Esophagus (tissue), 2 donors: ENCODE measurements around the gene OSBPL5. TPM values are rescaled to one million over a fixed set of nuclear protein-coding genes. Genes with fewer than 3 reads are reported as not detected.

Experiments
- H3K27ac ChIP-seq, 2 donors: one replicate each; pipeline ENCODE4 v1.5.1; 2013; ENCODE audit warnings: low read depth in 2 of 2, mild to moderate bottlenecking in 2 of 2, inconsistent platforms in 1 of 2, low read length in 1 of 2, moderate library complexity in 1 of 2
- H3K27me3 ChIP-seq, 2 donors: one replicate each; pipeline ENCODE4 v1.6.1; 2013; ENCODE audit warnings: low read length in 2 of 2, control low read depth in 1 of 2, mild to moderate bottlenecking in 1 of 2; ENCODE audit not compliant: insufficient read depth in 2 of 2, control insufficient read depth in 1 of 2
- H3K36me3 ChIP-seq, 2 donors: one replicate each; pipeline ENCODE4 v1.6.1; 2013; ENCODE audit warnings: low read length in 1 of 2; ENCODE audit not compliant: control insufficient read depth in 2 of 2, insufficient read depth in 2 of 2
- H3K4me1 ChIP-seq, 2 donors: one replicate each; pipeline ENCODE4 v1.6.1; 2013; ENCODE audit warnings: low read length in 1 of 2; ENCODE audit not compliant: control insufficient read depth in 2 of 2, insufficient read depth in 2 of 2
- H3K4me3 ChIP-seq, 2 donors: one replicate each; pipeline ENCODE4 v1.5.1; 2013; ENCODE audit warnings: low read length in 2 of 2, mild to moderate bottlenecking in 2 of 2, low read depth in 1 of 2, moderate library complexity in 1 of 2
- H3K9me3 ChIP-seq, 2 donors: one replicate each; pipeline ENCODE4 v1.6.1; 2013; ENCODE audit warnings: mild to moderate bottlenecking in 2 of 2, low read depth in 1 of 2, low read length in 1 of 2, moderate library complexity in 1 of 2; ENCODE audit not compliant: control insufficient read depth in 2 of 2, insufficient read depth in 1 of 2
- WGBS, 2 donors: extraction: QIAGEN DNeasy Blood & Tissue Kit; methylation state at CpG; one replicate each; pipeline ENCODE4 v1.1.7; 2013; 5-methylcytosine and 5-hydroxymethylcytosine counted together
- polyA plus RNA-seq, 2 donors: library from polyadenylated mRNA; stranded (reverse); fragments of 200-250 nt; gene quantifications; one replicate each; pipeline ENCODE4 v1.2.3, GENCODE V29; 2013
- donor health status: healthy with polysubstance abuse.
- donor health status: Bipolar disorder and iron deficiency.

OSBPL5 gene
- polyA plus RNA-seq, 2 donors, result 10.4 to 12.6 TPM

- H3K9me3 ChIP-seq, result peaks cover 0 to 3% of the 10 kb centered on the region in 2 donors
- H3K4me1 ChIP-seq, result no peaks in the 10 kb centered on the region
- H3K36me3 ChIP-seq, result peaks cover 6 to 34% of the 10 kb centered on the region in 2 donors
- whole genome bisulfite sequencing, 2 donors, result 92 to 94% methylated on average over 22 of the region's 22 CpGs
- no peak overlapping the region for H3K4me3 ChIP-seq
- H3K27ac ChIP-seq, result no peak overlapping the region
- H3K27me3 ChIP-seq, result no peaks in the 10 kb centered on the region
Observed at GRCh38 chr11:3104051-3104714, 60.9 kb downstream of the OSBPL5 start.

- no peak overlapping the region for H3K4me3 ChIP-seq
- H3K27ac ChIP-seq, result no peak overlapping the region
- H3K4me1 ChIP-seq, result no peaks in the 10 kb centered on the region
- no peaks in the 10 kb centered on the region for H3K27me3 ChIP-seq
- peaks cover 0 to 3% of the 10 kb centered on the region in 2 donors for H3K9me3 ChIP-seq
- H3K36me3 ChIP-seq, result peaks cover 6 to 34% of the 10 kb centered on the region in 2 donors
- WGBS, 2 donors, result 85 to 86% methylated on average over 9 to 11 of the region's 11 CpGs
Observed at GRCh38 chr11:3103076-3103475, 62.0 kb downstream of the OSBPL5 start.

DNA sequence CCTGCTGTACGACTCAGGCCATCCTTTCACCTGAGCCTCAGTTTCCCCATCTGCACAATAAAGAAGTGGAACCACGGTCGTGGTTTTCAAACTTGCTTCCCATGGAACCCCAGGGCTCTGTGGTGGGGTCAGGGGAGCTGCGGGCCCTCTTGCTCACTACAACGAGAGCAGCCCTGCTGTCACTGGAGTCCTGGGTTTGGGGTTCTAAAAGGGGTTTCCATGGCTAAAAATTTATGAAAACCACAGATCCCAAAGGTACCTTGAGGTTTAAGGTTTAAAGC, 62.5 kb downstream of the OSBPL5 start:
- Histone ChIP-seq H3K27me3 (no peaks in the 10 kb centered on the region), H3K27ac (no peak overlapping the region), H3K9me3 (peaks cover 0 to 2% of the 10 kb centered on the region in 2 donors), H3K4me3 (no peak overlapping the region), H3K36me3 (peaks cover 4 to 33% of the 10 kb centered on the region in 2 donors), H3K4me1 (no peaks in the 10 kb centered on the region)
- WGBS, 2 donors, result 94 to 95% methylated on average over 5 of the region's 5 CpGs

- Histone ChIP-seq H3K4me1 (no peaks in the 10 kb centered on the region), H3K4me3 (no peak overlapping the region), H3K27me3 (no peaks in the 10 kb centered on the region), H3K9me3 (no peaks in the 10 kb centered on the region), H3K27ac (no peak overlapping the region), H3K36me3 (peaks cover 0 to 29% of the 10 kb centered on the region in 2 donors)
- 85 to 89% methylated on average over 18 to 20 of the region's 20 CpGs for WGBS, 2 donors
Observed at GRCh38 chr11:3101921-3102640, 63.0 kb downstream of the OSBPL5 start.

DNA sequence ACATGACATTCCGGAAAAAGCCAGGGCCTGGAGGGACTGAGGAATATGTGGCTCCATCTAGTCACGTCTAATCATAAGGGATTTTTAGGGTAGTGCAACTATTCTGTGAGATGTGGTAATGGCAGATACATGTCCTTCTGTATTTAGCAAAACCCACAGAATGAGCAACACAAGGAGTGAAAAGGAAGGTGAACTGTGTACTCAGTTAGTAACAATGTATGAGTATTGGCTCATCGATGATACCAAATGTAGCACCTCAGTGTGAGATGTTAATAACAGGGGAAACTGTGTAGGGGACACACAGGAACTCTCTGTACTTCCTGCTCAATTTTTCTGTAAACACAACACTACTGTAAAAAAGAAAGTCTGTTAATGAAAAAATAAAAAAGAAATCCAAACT, 65.9 kb downstream of the OSBPL5 start:
- 79 to 82% methylated on average over 3 of the region's 3 CpGs for WGBS, 2 donors
- Histone ChIP-seq H3K27ac (no peak overlapping the region), H3K36me3 (peaks cover 0 to 19% of the 10 kb centered on the region in 2 donors)

GRCh38 chr11:3096909-3097530, 68.1 kb downstream of the OSBPL5 start:
- 85 to 87% methylated on average over 10 of the region's 10 CpGs for WGBS, 2 donors
- Histone ChIP-seq H3K4me3 (no peak overlapping the region), H3K9me3 (peaks cover 0 to 3% of the 10 kb centered on the region in 2 donors), H3K36me3 (peaks cover 0 to 26% of the 10 kb centered on the region in 2 donors), H3K4me1 (no peaks in the 10 kb centered on the region), H3K27me3 (no peaks in the 10 kb centered on the region), H3K27ac (no peak overlapping the region)

More for the DNA sequence above, 65.9 kb downstream of the OSBPL5 start:
- Histone ChIP-seq H3K27me3 (no peaks in the 10 kb centered on the region), H3K4me3 (no peak overlapping the region), H3K9me3 (no peaks in the 10 kb centered on the region), H3K4me1 (no peaks in the 10 kb centered on the region)

GRCh38 chr11:3095712-3096361, 69.3 kb downstream of the OSBPL5 start:
- peaks cover 0 to 23% of the 10 kb centered on the region in 2 donors for H3K36me3 ChIP-seq
- no peaks in the 10 kb centered on the region for H3K27me3 ChIP-seq
- no peak overlapping the region for H3K27ac ChIP-seq
- no peaks in the 10 kb centered on the region for H3K4me1 ChIP-seq
- 40 to 51% methylated on average over 15 of the region's 15 CpGs for WGBS, 2 donors
- peaks cover 0 to 3% of the 10 kb centered on the region in 2 donors for H3K9me3 ChIP-seq
- no peak overlapping the region for H3K4me3 ChIP-seq

GRCh38 chr11:3094223-3094824, 70.8 kb downstream of the OSBPL5 start:
- Histone ChIP-seq H3K4me1 (no peaks in the 10 kb centered on the region), H3K4me3 (no peak overlapping the region), H3K27ac (no peak overlapping the region), H3K36me3 (peaks cover 0 to 19% of the 10 kb centered on the region in 2 donors), H3K9me3 (peaks cover 0 to 3% of the 10 kb centered on the region in 2 donors), H3K27me3 (no peaks in the 10 kb centered on the region)
- WGBS, 2 donors, result 90 to 91% methylated on average over 19 to 21 of the region's 21 CpGs
